PC-3 (cell line): ENCODE data around the gene ZBTB14.

Experiments
- CTCF ChIP-seq: fragments of 300-600 bp; sonication (generic); conservative IDR thresholded peaks from 2 replicates; pipeline ENCODE4 v1.5.1; 2017; ENCODE audit warnings: antibody characterized with exemption, low read depth, mild to moderate bottlenecking, low read length
- EZH2phosphoT487 ChIP-seq: fragments of 300-600 bp; sonication (generic); IDR thresholded peaks from 2 replicates; pipeline ENCODE4 v1.6.1; 2018; ENCODE audit warnings: mild to moderate bottlenecking, antibody characterized with exemption, low read length, borderline replicate concordance

GRCh38 chr18:5304232-5304631, 8.7 kb upstream of the ZBTB14 start:
- TF ChIP-seq CTCF (no peak), EZH2phosphoT487 (no peak)
